ENCODE data around the gene SRGAP2C. TPM values are rescaled to one million over a fixed set of nuclear protein-coding genes. Genes with fewer than 3 reads are reported as not detected.
"Not testable (repeated sequence)": the region's sequence is repeated elsewhere in the genome, so short reads cannot be mapped to it uniquely, and the experiment has no call there.

The SRGAP2C gene
- total RNA-seq, 1 donor from 2014 or later: 26.8 TPM

- H3K36me3 Mint-ChIP-seq; H3K9me3 Mint-ChIP-seq; H3K4me1 Mint-ChIP-seq (ENCODE audit: unreplicated experiment); H3K27me3 Mint-ChIP-seq; H3K4me3 Mint-ChIP-seq; H3K27ac Mint-ChIP-seq; DNase-seq (ENCODE audit: extremely low spot score, unreplicated experiment): not testable (repeated sequence)
Measured at GRCh38 chr1:121293263-121294204, 108.8 kb downstream of the SRGAP2C start.

GRCh38 chr1:121294205-121294570 lies 109.4 kb downstream of the SRGAP2C start:
- H3K9me3 Mint-ChIP-seq; DNase-seq (ENCODE audit: extremely low spot score, unreplicated experiment); H3K27ac Mint-ChIP-seq; H3K27me3 Mint-ChIP-seq; H3K4me3 Mint-ChIP-seq; H3K4me1 Mint-ChIP-seq (ENCODE audit: unreplicated experiment); H3K36me3 Mint-ChIP-seq: not testable (repeated sequence)

- not testable (repeated sequence) for H3K27ac Mint-ChIP-seq; H3K9me3 Mint-ChIP-seq; H3K27me3 Mint-ChIP-seq; DNase-seq (ENCODE audit: extremely low spot score, unreplicated experiment); H3K4me1 Mint-ChIP-seq (ENCODE audit: unreplicated experiment); H3K36me3 Mint-ChIP-seq; H3K4me3 Mint-ChIP-seq
Measured at GRCh38 chr1:121296563-121296962, 111.8 kb downstream of the SRGAP2C start.

- not testable (repeated sequence) for H3K27me3 Mint-ChIP-seq; H3K9me3 Mint-ChIP-seq; H3K4me1 Mint-ChIP-seq (ENCODE audit: unreplicated experiment); H3K4me3 Mint-ChIP-seq; H3K27ac Mint-ChIP-seq; H3K36me3 Mint-ChIP-seq; DNase-seq (ENCODE audit: extremely low spot score, unreplicated experiment)
Measured at GRCh38 chr1:121298529-121298928, 113.8 kb downstream of the SRGAP2C start.

- not testable (repeated sequence) for H3K27me3 Mint-ChIP-seq; H3K27ac Mint-ChIP-seq; H3K4me3 Mint-ChIP-seq; H3K9me3 Mint-ChIP-seq; DNase-seq (ENCODE audit: extremely low spot score, unreplicated experiment); H3K4me1 Mint-ChIP-seq (ENCODE audit: unreplicated experiment); H3K36me3 Mint-ChIP-seq
Measured at GRCh38 chr1:121299514-121300149, 114.9 kb downstream of the SRGAP2C start.

GRCh38 chr1:121301876-121302275 lies 117.1 kb downstream of the SRGAP2C start:
- not testable (repeated sequence) for H3K27ac Mint-ChIP-seq; H3K9me3 Mint-ChIP-seq; H3K4me3 Mint-ChIP-seq; DNase-seq (ENCODE audit: extremely low spot score, unreplicated experiment); H3K36me3 Mint-ChIP-seq; H3K27me3 Mint-ChIP-seq; H3K4me1 Mint-ChIP-seq (ENCODE audit: unreplicated experiment)

- not testable (repeated sequence) for DNase-seq (ENCODE audit: extremely low spot score, unreplicated experiment); H3K27ac Mint-ChIP-seq; H3K27me3 Mint-ChIP-seq; H3K4me3 Mint-ChIP-seq; H3K4me1 Mint-ChIP-seq (ENCODE audit: unreplicated experiment); H3K9me3 Mint-ChIP-seq; H3K36me3 Mint-ChIP-seq
Measured at GRCh38 chr1:121307759-121308158, 123.0 kb downstream of the SRGAP2C start.

GRCh38 chr1:121315509-121315908 lies 130.7 kb downstream of the SRGAP2C start:
- not testable (repeated sequence) for H3K9me3 Mint-ChIP-seq; H3K4me3 Mint-ChIP-seq; H3K27ac Mint-ChIP-seq; H3K4me1 Mint-ChIP-seq (ENCODE audit: unreplicated experiment); H3K27me3 Mint-ChIP-seq; H3K36me3 Mint-ChIP-seq; DNase-seq (ENCODE audit: extremely low spot score, unreplicated experiment)

- DNase-seq (ENCODE audit: extremely low spot score, unreplicated experiment); H3K4me3 Mint-ChIP-seq; H3K36me3 Mint-ChIP-seq: not testable (repeated sequence)
Measured at GRCh38 chr1:121316081-121316480, 131.3 kb downstream of the SRGAP2C start.

GRCh38 chr1:121317491-121318468 lies 133.0 kb downstream of the SRGAP2C start:
- not testable (repeated sequence) for H3K27me3 Mint-ChIP-seq; H3K4me3 Mint-ChIP-seq; H3K36me3 Mint-ChIP-seq; H3K9me3 Mint-ChIP-seq; H3K4me1 Mint-ChIP-seq (ENCODE audit: unreplicated experiment); DNase-seq (ENCODE audit: extremely low spot score, unreplicated experiment); H3K27ac Mint-ChIP-seq

More at GRCh38 chr1:121316081-121316480, 131.3 kb downstream of the SRGAP2C start:
- not testable (repeated sequence) for H3K27ac Mint-ChIP-seq; H3K9me3 Mint-ChIP-seq; H3K27me3 Mint-ChIP-seq; H3K4me1 Mint-ChIP-seq (ENCODE audit: unreplicated experiment)

- not testable (repeated sequence) for DNase-seq (ENCODE audit: extremely low spot score, unreplicated experiment); H3K27me3 Mint-ChIP-seq; H3K4me1 Mint-ChIP-seq (ENCODE audit: unreplicated experiment); H3K9me3 Mint-ChIP-seq; H3K36me3 Mint-ChIP-seq; H3K27ac Mint-ChIP-seq; H3K4me3 Mint-ChIP-seq
Measured at GRCh38 chr1:121318687-121319086, 133.9 kb downstream of the SRGAP2C start.

GRCh38 chr1:121321660-121322059 lies 136.9 kb downstream of the SRGAP2C start:
- not testable (repeated sequence) for H3K4me1 Mint-ChIP-seq (ENCODE audit: unreplicated experiment); H3K27me3 Mint-ChIP-seq; H3K27ac Mint-ChIP-seq; DNase-seq (ENCODE audit: extremely low spot score, unreplicated experiment); H3K4me3 Mint-ChIP-seq; H3K36me3 Mint-ChIP-seq; H3K9me3 Mint-ChIP-seq

- not testable (repeated sequence) for H3K27me3 Mint-ChIP-seq; H3K9me3 Mint-ChIP-seq; H3K27ac Mint-ChIP-seq; H3K4me3 Mint-ChIP-seq; H3K36me3 Mint-ChIP-seq; H3K4me1 Mint-ChIP-seq (ENCODE audit: unreplicated experiment); DNase-seq (ENCODE audit: extremely low spot score, unreplicated experiment)
Measured at GRCh38 chr1:121324726-121325125, 140.0 kb downstream of the SRGAP2C start.
